Keratinocyte (primary cell): ENCODE data around the gene CSTB.

Experiments used
- CTCF ChIP-seq, 3 experiments: IDR thresholded peaks in 1 of 3; conservative IDR thresholded peaks in 1 of 3; optimal IDR thresholded peaks in 1 of 3; 2 replicates in 2 of 3; 3 replicates in 1 of 3; pipeline versions ENCODE3 to v1.5.1; 2011; ENCODE audit warnings: low read length in 3 of 3, mild to moderate bottlenecking in 3 of 3, moderate library complexity in 2 of 3, control low read depth in 1 of 3, inconsistent platforms in 1 of 3; ENCODE audit not compliant: insufficient read depth in 2 of 3; ENCODE audit errors: extremely low read depth in 1 of 3
- EZH2 ChIP-seq: IDR thresholded peaks from one replicate; pipeline ENCODE4 v1.6.1; 2012; ENCODE audit warnings: inconsistent platforms, mild to moderate bottlenecking, low read length, moderate library complexity

GRCh38 chr21:43737158-43737950 lies 38.8 kb downstream of the CSTB start:
- TF ChIP-seq CTCF (optimal IDR thresholded peaks at IDR 0.05 in 1 of 3, IDR thresholded peaks at IDR 0.05 in 1 of 3, conservative IDR thresholded peaks at IDR 0.05 in 1 of 3; ENCODE audit: extremely low read depth in 1 of 3, insufficient read depth in 2 of 3, low read length in 3 of 3) (no peak), EZH2 (no peak)
